GM13976 (cell line): ENCODE results near the gene WRAP73.

Experiments
- DNase-seq: peaks from one replicate; pipeline ENCODE4 v3.0.0; 2012; ENCODE audit warnings: low spot score
- in situ Hi-C: fragments of 300-500 bp; cut with MboI; formaldehyde crosslinking; loops from one replicate; pipeline ENCODE4 v1.12.0; 2022; ENCODE audit warnings: low sequenced_read_pairs, mixed read lengths, inconsistent platforms; ENCODE audit not compliant: unreplicated experiment
- TF ChIP-seq, protein P1 (sequence below): IDR thresholded peaks from 2 replicates; pipeline ENCODE4 v1.5.1; 2012; ENCODE audit warnings: borderline replicate concordance, mild to moderate bottlenecking; ENCODE audit not compliant: insufficient read depth; ENCODE audit errors: extremely low read depth, missing control alignments, control extremely low read depth

The WRAP73 gene

DNA sequence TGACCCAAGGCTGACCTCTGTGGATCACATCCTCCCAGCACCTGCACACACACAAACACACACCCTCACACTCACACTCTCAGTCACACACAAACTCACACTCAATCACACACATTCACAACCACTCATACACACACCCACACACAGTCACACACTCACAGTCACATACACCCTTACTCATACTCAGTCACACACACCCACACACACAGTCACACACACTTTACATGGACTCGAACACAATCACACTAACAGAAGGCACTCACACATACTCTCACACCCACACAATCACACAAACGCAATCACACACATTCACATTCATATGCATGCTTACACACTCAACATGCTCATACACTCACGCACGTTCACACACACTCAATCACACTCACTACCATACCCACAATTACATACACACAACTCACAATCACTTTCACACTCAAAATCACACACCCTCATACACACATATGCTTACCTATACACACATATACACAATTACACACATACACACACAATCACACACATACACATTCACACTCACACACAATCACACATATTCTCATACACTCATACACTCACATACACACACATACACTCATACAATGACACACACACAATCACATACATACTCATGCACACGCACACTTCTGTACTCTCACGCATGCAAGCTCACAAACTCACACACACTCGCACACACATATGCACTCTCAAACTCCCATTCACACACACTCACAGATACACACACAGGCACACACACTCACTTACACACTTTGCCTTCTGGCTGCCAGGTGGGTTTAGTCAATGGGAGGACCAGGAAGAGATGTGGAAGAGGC is 44.7 kb downstream of the WRAP73 start:
- TF ChIP-seq, protein P1, sequence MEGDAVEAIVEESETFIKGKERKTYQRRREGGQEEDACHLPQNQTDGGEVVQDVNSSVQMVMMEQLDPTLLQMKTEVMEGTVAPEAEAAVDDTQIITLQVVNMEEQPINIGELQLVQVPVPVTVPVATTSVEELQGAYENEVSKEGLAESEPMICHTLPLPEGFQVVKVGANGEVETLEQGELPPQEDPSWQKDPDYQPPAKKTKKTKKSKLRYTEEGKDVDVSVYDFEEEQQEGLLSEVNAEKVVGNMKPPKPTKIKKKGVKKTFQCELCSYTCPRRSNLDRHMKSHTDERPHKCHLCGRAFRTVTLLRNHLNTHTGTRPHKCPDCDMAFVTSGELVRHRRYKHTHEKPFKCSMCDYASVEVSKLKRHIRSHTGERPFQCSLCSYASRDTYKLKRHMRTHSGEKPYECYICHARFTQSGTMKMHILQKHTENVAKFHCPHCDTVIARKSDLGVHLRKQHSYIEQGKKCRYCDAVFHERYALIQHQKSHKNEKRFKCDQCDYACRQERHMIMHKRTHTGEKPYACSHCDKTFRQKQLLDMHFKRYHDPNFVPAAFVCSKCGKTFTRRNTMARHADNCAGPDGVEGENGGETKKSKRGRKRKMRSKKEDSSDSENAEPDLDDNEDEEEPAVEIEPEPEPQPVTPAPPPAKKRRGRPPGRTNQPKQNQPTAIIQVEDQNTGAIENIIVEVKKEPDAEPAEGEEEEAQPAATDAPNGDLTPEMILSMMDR: no peak
- DNase-seq: no peak
- in situ Hi-C loops: no loop called here

DNA sequence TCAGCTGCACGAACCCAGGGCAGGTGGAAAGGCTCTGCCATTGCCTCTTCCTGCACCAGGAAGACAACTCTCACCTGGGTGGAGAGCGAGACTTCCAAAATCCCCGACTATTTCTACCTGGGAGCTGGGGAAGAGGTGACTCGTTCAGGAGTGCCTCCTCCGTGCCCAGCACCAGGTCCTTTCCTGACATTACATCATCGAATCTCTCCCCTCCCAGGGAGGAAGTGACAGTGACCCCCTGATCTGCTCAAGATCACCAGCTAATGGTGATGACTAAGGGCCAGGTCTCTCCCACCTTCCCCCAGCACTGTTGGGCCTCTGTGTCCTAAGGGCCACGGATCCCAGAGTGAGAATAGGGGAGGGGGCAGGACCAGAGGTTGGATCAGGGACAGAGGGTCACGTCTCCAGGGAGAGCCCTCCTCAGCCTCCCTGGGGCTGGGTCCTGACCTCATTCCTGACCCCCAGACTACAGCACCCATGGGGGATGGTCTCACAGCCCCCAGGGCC is 45.4 kb downstream of the WRAP73 start:
- TF ChIP-seq, protein P1: no peak
- in situ Hi-C loops: no loop called here
- no peak for DNase-seq

DNA sequence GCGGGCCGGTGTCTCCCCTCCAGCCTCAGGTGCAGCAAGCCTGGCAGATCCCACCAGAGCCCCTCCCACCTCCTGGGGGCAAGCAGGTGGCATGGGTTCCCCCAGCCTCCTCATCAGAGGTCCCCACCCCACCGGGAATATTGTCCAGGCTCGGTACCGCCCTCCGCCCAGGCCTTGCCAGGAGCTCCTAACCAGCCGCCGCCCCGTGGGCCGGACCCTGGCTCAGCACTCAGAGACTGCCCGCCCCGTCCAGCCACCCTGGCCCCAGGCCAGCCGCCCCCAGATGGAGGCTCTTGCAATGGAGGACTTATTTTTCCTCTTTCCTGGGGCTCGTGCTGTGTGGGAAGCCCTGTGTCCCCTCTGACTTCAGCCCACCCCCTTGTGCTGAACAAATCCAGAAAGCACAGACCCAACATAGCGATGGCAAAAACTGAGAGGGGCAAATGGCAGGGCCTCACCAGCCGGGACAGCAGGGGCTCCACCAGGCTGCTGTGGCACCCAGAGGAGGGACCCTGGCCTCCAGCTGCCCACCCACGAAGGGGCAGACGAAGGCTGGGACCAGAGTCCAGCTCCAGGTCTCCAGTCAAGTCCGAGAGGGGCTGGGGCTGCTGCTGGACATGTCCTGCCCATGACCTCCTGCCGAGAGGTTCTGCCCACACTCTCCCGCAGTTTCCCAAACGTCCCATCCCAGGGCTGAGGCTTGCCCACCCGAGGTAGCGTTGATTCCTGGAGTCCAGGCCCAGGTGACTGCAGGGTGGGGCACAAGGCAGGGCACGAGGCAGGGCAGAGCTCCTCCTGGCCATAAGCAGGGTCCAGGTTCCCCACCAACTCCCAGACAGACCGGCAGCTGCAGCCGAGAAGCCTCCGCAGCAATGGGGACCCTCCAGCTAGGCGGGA is 46.1 kb downstream of the WRAP73 start:
- in situ Hi-C loops: no loop called here
- TF ChIP-seq, protein P1: no peak
- no peak for DNase-seq

DNA sequence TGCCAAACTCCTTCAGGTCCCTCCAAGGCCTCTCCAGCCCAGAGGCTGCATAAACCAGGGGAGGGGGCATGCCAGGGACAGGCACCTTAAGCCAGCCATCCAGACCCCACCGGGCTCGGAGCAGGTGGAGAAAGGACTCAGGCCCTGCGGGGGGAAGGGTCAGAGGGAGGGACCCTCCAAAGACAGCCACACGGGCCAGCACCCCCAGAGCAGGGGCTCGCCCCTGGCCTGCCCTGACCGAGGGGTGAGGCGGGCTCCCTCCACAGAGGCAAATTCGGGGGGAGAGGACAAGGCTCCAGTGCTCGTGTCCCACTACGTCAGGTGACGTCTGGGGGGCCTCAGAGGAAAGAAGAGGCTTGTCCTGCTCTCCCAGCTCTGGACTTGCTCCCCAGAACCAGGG is 46.7 kb downstream of the WRAP73 start:
- DNase-seq: no peak
- in situ Hi-C loops: no loop called here
- TF ChIP-seq, protein P1: no peak

DNA sequence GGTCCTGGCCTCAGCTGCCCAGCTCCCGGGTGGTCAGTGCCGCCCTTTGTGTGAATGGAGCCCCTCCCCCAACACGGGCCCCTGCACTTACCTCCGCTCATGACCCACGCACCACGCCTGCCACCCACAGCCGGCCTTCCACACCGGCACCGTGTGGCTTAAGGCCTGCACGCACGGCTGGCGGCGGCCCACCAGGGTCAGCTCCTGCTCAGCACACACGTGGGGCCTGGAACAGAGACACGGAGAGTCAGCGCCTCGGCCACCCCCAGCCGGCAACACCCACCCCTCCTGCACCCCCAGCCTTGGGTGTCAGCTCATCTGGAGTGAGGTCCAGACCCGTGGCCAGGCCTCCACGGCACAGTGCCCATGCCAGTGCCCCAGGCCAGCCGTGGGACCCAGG is 47.5 kb downstream of the WRAP73 start:
- no peak for DNase-seq
- in situ Hi-C loops: no loop called here
- TF ChIP-seq, protein P1: no peak

DNA sequence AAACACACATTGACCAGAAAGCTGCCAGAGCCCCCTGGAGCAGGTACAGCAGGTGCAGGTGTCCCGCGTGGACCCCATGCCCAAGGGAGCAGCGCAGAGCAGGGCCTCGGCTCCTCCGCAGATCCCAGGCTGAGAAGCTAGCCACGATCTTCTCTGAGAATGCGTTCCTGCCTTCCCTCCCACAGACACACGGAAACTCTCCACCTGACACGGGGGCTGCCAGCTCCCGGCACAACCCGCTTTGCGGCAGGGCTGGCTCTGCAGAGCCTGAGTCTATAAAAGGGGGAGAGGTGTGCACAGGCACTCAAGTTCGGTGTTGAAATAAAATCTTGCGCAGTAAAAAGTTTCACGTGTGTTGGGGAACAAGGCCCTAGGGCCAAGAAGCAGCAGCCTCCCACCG is 48.2 kb downstream of the WRAP73 start:
- TF ChIP-seq, protein P1: no peak
- in situ Hi-C loops: no loop called here
- no peak for DNase-seq
